ENCODE data around the gene VPS13D.

GRCh38 chr1:12195416-12195815 lies 34.4 kb upstream of the VPS13D start:
- TF ChIP-seq CTCF (IDR thresholded peaks at IDR 0.05 in 4 of 5, conservative IDR thresholded peaks at IDR 0.05 in 1 of 5), result no peak
- TF ChIP-seq POLR2A (IDR thresholded peaks at IDR 0.05), result no peak
